GM12878 (cell line): Measurements from ENCODE around the gene COL4A2. TPM values are rescaled to one million over a fixed set of nuclear protein-coding genes. Genes with fewer than 3 reads are reported as not detected.

Experiments used
- ATAC-seq: fragments of 200-7000 bp; cut with Tn5 transposase; 3 replicates; pipeline ENCODE4 v1.9.1; 2020; ENCODE audit warnings: mild to moderate bottlenecking, moderate library complexity
- BruUV-seq: library from RNA; stranded (reverse); fragments of 400-500 nt; replicated peaks from 2 replicates; lab custom pipeline; 2021; lab: Mats Ljungman, UMichigan
- CTCF ChIA-PET: fragments of 300-600 bp; sonication (Branson Sonifier 250); formaldehyde crosslinking; extraction: SDS; loops from one replicate; lab custom pipeline; 2021; ENCODE audit warnings: inconsistent platforms; lab: Yijun Ruan, JAX
- POLR2A ChIA-PET: fragments of 350-600 bp; formaldehyde crosslinking; extraction: SDS; loops from one replicate; lab custom pipeline; 2021; ENCODE audit warnings: inconsistent platforms; lab: Charles Lee
- RAD21 ChIA-PET: fragments of 300-600 bp; sonication (Branson Sonifier 250); formaldehyde crosslinking; loops from one replicate; lab custom pipeline; 2023; ENCODE audit warnings: antibody characterized with exemption; ENCODE audit not compliant: unreplicated experiment; lab: Charles Lee
- SMC1A ChIA-PET: fragments of 300-600 bp; sonication (Branson Sonifier 250); formaldehyde crosslinking; loops from one replicate; lab custom pipeline; 2023; ENCODE audit not compliant: unreplicated experiment, uncharacterized antibody; lab: Charles Lee
- DNase-seq: peaks from one replicate; pipeline ENCODE4 v3.0.0-alpha.2; 2011; ENCODE audit warnings: low read depth, low spot score
- FAIRE-seq: peaks from 3 replicates; lab custom pipeline; 2011; peaks lifted over from hg19 to GRCh38; lab: Jason Lieb, UNC
- H2AFZ ChIP-seq: 2 replicates; pipeline ENCODE4 v1.6.0; 2011; ENCODE audit warnings: low read depth, low read length, control low read depth; ENCODE audit not compliant: control insufficient read depth
- H3K27ac ChIP-seq: 2 replicates; pipeline ENCODE4 v1.5.1; 2011; ENCODE audit warnings: control low read depth; ENCODE audit not compliant: control insufficient read depth, insufficient read depth
- H3K27me3 ChIP-seq, 2 experiments: replicated peaks in 1 of 2; 2 replicates each; pipeline versions ENCODE4 v1.6.0 to v1.6.1; 2011; ENCODE audit warnings: low read length in 1 of 2; ENCODE audit not compliant: control insufficient read depth in 2 of 2, insufficient read depth in 2 of 2
- H3K36me3 ChIP-seq, 2 experiments: 2 replicates each; pipeline ENCODE4 v1.5.1; 2011; ENCODE audit warnings: low read length in 1 of 2; ENCODE audit not compliant: control insufficient read depth in 2 of 2, insufficient read depth in 2 of 2
- H3K4me1 ChIP-seq: 2 replicates; pipeline ENCODE4 v1.6.1; 2011; ENCODE audit warnings: mild to moderate bottlenecking, low read length, moderate library complexity, mixed read lengths; ENCODE audit not compliant: control insufficient read depth, insufficient read depth
- H3K4me2 ChIP-seq: 2 replicates; pipeline ENCODE4 v1.6.0; 2011; ENCODE audit warnings: control low read depth; ENCODE audit not compliant: control insufficient read depth, insufficient read depth
- H3K4me3 ChIP-seq: fragments of 200-600 bp; sonication (generic); 2 replicates; pipeline ENCODE4 v1.5.1; 2016
- H3K79me2 ChIP-seq: 2 replicates; pipeline ENCODE4 v1.6.0; 2011; ENCODE audit warnings: low read length; ENCODE audit not compliant: control insufficient read depth, insufficient read depth
- H3K9ac ChIP-seq: 2 replicates; pipeline ENCODE4 v1.8.0; 2011; ENCODE audit warnings: low read length, control low read depth, mixed read lengths; ENCODE audit not compliant: control insufficient read depth, insufficient read depth
- H3K9me3 ChIP-seq: replicated peaks from 3 replicates; pipeline ENCODE4 v1.5.1; 2011; ENCODE audit warnings: mild to moderate bottlenecking, low read length; ENCODE audit not compliant: control insufficient read depth, insufficient read depth
- H4K20me1 ChIP-seq: 2 replicates; pipeline ENCODE4 v1.6.0; 2011; ENCODE audit not compliant: control insufficient read depth, insufficient read depth
- DPF2 ChIP-seq: fragments of 450-650 bp; IDR thresholded peaks from 2 replicates; pipeline ENCODE4 v1.6.1; 2017; ENCODE audit warnings: mild to moderate bottlenecking
- KDM1A ChIP-seq: fragments of 200-600 bp; sonication (generic); IDR thresholded peaks from 2 replicates; pipeline ENCODE4 v1.6.1; 2016; ENCODE audit warnings: borderline replicate concordance
- NR2C1 ChIP-seq: fragments of 450-650 bp; IDR thresholded peaks from 2 replicates; pipeline ENCODE4 v1.6.1; 2017; ENCODE audit warnings: antibody characterized with exemption, mild to moderate bottlenecking, moderate library complexity
- RCOR1 ChIP-seq: conservative IDR thresholded peaks from 2 replicates; pipeline ENCODE4 v1.6.1; 2012; ENCODE audit warnings: low read depth, low read length, improper control_type of control experiment
- WGBS: methylation state at CpG from one replicate; pipeline ENCODE4 v1.1.6; 2016; ENCODE audit warnings: low lambda C conversion rate; ENCODE audit not compliant: insufficient replicate concordance, insufficient coverage; ENCODE audit errors: missing lambda C conversion rate; 5-methylcytosine and 5-hydroxymethylcytosine counted together
- in situ Hi-C: fragments of 300-500 bp; cut with MboI; formaldehyde crosslinking; loops from 9 replicates; pipeline ENCODE4 v1.14.3; 2018; ENCODE audit warnings: mixed read lengths
- intact Hi-C: fragments of 100-400 bp; cut with micrococcal nuclease; formaldehyde crosslinking; loops from one replicate; pipeline ENCODE4 v1.14.2; 2022; ENCODE audit not compliant: unreplicated experiment
- polyA plus RNA-seq, 11 experiments: library from polyadenylated mRNA; depleted of rRNA in 4 of 11; unstranded in 6 of 11; stranded (reverse) in 5 of 11; fragments of >200 nt; fragmentation: Nextera tagmentation in 4 of 11; fragmentation: Illumina TruSeq in 1 of 11; extraction: Ambion mirVana in 4 of 11; extraction: Trizol in 1 of 11; gene quantifications; 1 replicate in 1 of 11; 2 replicates in 10 of 11; pipeline versions ENCODE4 v1.2.1 to v1.2.3, GENCODE V29; 2011 to 2016; ENCODE audit warnings: inconsistent platforms in 2 of 11, missing spikeins in 2 of 11, low read depth in 1 of 11
- total RNA-seq, 4 experiments: library from RNA; depleted of rRNA in 3 of 4; stranded (reverse); fragments of >200 nt in 3 of 4; fragmentation: Illumina TruSeq in 1 of 4; extraction: Trizol in 1 of 4; gene quantifications; 2 replicates each; pipeline versions ENCODE4 v1.2.1 to v1.2.3, GENCODE V29; 2013 to 2021
- TF ChIP-seq, protein P1 (sequence below): IDR thresholded peaks from 2 replicates; pipeline ENCODE4 v1.6.1; 2011; ENCODE audit warnings: low read depth, mild to moderate bottlenecking, low read length, moderate library complexity, borderline replicate concordance; ENCODE audit errors: extremely low read depth
- TF ChIP-seq, protein P2 (sequence below): IDR thresholded peaks from 2 replicates; pipeline ENCODE4 v1.6.1; 2012; ENCODE audit warnings: low read length, inconsistent platforms
- TF ChIP-seq, protein P3 (sequence below): fragments of 150-350 bp; IDR thresholded peaks from 2 replicates; pipeline ENCODE4 v1.6.1; 2014; ENCODE audit warnings: mild to moderate bottlenecking, low read depth, low read length

The COL4A2 gene
- total and polyA plus RNA-seq, 10 of the 15 experiments (the other 5 are each of a cell fraction or from before 2014, with no cell fraction given) = 0.16 to 1.6 (median 0.62) TPM; not detected in 3

DNA sequence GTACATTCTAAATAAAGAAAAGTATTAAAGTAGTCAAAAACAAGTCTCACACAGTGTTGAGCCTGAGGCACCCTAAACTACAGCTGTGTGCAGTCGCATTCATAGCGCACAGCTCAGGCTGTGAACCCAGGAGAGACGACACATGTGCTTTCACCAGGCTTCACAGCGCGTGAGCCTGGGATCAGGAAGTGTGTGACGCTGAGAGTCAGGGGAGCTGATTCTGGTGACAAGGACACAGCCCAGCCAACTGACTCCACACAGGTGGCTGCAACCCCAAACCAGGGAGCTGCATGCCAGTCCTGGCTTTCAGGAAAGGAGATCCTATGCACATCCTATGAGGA, 41.8 kb upstream of the COL4A2 start:
- POLR2A ChIA-PET = no interaction called here
- Histone ChIP-seq H3K9me3 (no peaks in the 10 kb centered on the region), H3K9ac (no peak overlapping the region), H3K4me2 (no peak overlapping the region), H3K27me3 (peaks cover 2 to 3% of the 10 kb centered on the region in 2 experiments; a peak in 2 of 4 replicates), H3K79me2 (no peaks in the 10 kb centered on the region), H3K27ac (no peak overlapping the region), H4K20me1 (no peaks in the 10 kb centered on the region), H3K36me3 (no peaks in the 10 kb centered on the region), H2AFZ (no peak overlapping the region), H3K4me3 (no peak overlapping the region), H3K4me1 (no peaks in the 10 kb centered on the region)
- BruUV-seq = no TSS peak
- in situ Hi-C loops = no loop called here
- WGBS = 57% methylated on average over 6 of the region's 6 CpGs
- TF ChIP-seq, protein P1, sequence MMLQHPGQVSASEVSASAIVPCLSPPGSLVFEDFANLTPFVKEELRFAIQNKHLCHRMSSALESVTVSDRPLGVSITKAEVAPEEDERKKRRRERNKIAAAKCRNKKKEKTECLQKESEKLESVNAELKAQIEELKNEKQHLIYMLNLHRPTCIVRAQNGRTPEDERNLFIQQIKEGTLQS = no peak
- TF ChIP-seq KDM1A = no peak
- no peak for TF ChIP-seq DPF2
- no peak for TF ChIP-seq NR2C1
- TF ChIP-seq, protein P2, sequence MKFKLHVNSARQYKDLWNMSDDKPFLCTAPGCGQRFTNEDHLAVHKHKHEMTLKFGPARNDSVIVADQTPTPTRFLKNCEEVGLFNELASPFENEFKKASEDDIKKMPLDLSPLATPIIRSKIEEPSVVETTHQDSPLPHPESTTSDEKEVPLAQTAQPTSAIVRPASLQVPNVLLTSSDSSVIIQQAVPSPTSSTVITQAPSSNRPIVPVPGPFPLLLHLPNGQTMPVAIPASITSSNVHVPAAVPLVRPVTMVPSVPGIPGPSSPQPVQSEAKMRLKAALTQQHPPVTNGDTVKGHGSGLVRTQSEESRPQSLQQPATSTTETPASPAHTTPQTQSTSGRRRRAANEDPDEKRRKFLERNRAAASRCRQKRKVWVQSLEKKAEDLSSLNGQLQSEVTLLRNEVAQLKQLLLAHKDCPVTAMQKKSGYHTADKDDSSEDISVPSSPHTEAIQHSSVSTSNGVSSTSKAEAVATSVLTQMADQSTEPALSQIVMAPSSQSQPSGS = no peak
- TF ChIP-seq, protein P3, sequence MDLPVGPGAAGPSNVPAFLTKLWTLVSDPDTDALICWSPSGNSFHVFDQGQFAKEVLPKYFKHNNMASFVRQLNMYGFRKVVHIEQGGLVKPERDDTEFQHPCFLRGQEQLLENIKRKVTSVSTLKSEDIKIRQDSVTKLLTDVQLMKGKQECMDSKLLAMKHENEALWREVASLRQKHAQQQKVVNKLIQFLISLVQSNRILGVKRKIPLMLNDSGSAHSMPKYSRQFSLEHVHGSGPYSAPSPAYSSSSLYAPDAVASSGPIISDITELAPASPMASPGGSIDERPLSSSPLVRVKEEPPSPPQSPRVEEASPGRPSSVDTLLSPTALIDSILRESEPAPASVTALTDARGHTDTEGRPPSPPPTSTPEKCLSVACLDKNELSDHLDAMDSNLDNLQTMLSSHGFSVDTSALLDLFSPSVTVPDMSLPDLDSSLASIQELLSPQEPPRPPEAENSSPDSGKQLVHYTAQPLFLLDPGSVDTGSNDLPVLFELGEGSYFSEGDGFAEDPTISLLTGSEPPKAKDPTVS = no peak
- TF ChIP-seq RCOR1 = no peak
- no peak for DNase-seq
- FAIRE-seq = no peak
- intact Hi-C loops = no loop called here
- RAD21 ChIA-PET = no interaction called here
- CTCF ChIA-PET = no interaction called here
- SMC1A ChIA-PET = no interaction called here
- no peak for ATAC-seq
